ENCODE data around the gene DAAM2. TPM values are rescaled to one million over a fixed set of nuclear protein-coding genes. Genes with fewer than 3 reads are reported as not detected.
A peak's percentile ranks its signal among the peaks of the same experiment; 100 is the strongest.

Gene DAAM2
- total and polyA plus RNA-seq, 2 donors (not counting 3 experiments of a cell fraction or from before 2014, with no cell fraction given) = 0.42 to 0.44 TPM

DNA sequence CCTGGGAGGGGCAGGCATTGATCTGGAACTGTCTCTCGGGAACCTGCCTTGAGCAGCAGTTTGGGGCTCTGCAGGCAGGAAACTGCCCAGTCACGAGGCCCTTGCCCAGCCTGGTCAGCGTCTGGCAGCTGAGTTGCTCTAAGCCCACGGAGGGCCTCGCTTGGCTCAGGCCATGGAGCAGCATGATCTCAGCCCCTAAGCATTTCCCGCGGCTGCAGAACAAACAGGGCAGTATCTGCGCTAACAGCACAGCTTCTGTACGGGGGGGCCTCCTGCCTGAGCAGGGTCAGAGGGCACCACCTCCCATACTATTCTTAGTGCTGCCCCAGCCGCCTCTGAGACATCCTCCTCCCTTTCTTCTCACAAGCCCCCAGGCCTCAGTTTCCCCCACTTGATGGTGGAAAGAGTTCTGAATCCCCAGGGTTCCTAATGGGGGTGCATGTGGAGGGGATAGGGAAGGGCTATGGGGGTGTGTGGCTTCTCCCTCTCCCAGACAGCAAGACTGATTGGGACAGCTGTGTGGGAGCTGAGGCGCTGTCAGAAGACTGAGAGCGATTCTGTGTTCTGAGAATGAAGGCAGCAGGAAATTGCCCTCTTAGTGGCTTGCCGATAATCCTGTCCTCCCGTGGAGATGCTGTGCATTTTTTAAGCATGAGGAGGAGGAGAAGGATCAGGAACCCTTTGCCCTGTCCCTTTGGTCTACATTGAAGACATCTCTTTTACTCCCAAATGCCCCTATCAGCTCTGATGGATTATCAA, 95.7 kb downstream of the DAAM2 start:
- H3K36me3 ChIP-seq (ENCODE audit: control insufficient read depth in 2 of 2, extremely low read depth in 1 of 2, insufficient read depth in 2 of 2, low read length in 2 of 2) = no peaks in the 10 kb centered on the region
- H3K27ac ChIP-seq (ENCODE audit: insufficient read depth, low read depth, low read length) = peak overlapping the region; percentile 86
- H3K4me3 ChIP-seq (replicated peaks in 1 of 3; ENCODE audit: insufficient read depth in 1 of 3, low read depth in 1 of 3, low read length in 3 of 3) = no peak overlapping the region
- H2AFZ ChIP-seq (ENCODE audit: low read depth, low read length) = peak overlapping the region; percentile 72
- no TSS peak for BruUV-seq (replicated peaks)
- POLR2A ChIA-PET = interaction anchor here (0.9 kb wide), 1 partner anchor 462 kb away, joined by 4 read pairs; no protein-coding TSS in a partner anchor
- H3K9me1 ChIP-seq (replicated peaks; ENCODE audit: control insufficient read depth, extremely low read depth, insufficient read depth, low read length) = no peaks in the 10 kb centered on the region
- intact Hi-C loops (cut with micrococcal nuclease) = loop anchor here (1.0 to 10.0 kb wide), 4 partner anchors 23 to 1107 kb away; partner anchors contain the start of gene KIF6
- H3K9me3 ChIP-seq (replicated peaks; ENCODE audit: control insufficient read depth, insufficient read depth, low read length) = no peaks in the 10 kb centered on the region
- TF ChIP-seq, protein P1, sequence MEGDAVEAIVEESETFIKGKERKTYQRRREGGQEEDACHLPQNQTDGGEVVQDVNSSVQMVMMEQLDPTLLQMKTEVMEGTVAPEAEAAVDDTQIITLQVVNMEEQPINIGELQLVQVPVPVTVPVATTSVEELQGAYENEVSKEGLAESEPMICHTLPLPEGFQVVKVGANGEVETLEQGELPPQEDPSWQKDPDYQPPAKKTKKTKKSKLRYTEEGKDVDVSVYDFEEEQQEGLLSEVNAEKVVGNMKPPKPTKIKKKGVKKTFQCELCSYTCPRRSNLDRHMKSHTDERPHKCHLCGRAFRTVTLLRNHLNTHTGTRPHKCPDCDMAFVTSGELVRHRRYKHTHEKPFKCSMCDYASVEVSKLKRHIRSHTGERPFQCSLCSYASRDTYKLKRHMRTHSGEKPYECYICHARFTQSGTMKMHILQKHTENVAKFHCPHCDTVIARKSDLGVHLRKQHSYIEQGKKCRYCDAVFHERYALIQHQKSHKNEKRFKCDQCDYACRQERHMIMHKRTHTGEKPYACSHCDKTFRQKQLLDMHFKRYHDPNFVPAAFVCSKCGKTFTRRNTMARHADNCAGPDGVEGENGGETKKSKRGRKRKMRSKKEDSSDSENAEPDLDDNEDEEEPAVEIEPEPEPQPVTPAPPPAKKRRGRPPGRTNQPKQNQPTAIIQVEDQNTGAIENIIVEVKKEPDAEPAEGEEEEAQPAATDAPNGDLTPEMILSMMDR (IDR thresholded peaks at IDR 0.05; ENCODE audit: extremely low read depth in 1 of 2, insufficient read depth in 1 of 2, low read depth in 1 of 2, low read length in 2 of 2) = no peak
- TF ChIP-seq GATA2 (IDR thresholded peaks at IDR 0.05; ENCODE audit: insufficient read depth, insufficient read length, low read depth, low read length) (no peak), MYC (IDR thresholded peaks at IDR 0.05; ENCODE audit: low read depth, low read length) (peak; percentile 22), POLR2A (IDR thresholded peaks at IDR 0.05; ENCODE audit: low read depth, low read length) (peak; percentile 38), FOS (IDR thresholded peaks at IDR 0.05; ENCODE audit: borderline replicate concordance, insufficient read depth, low read length) (peak; percentile 68), POLR2AphosphoS5 (IDR thresholded peaks at IDR 0.05; ENCODE audit: insufficient read depth, low read depth, low read length) (peak; percentile 96), JUN (IDR thresholded peaks at IDR 0.05; ENCODE audit: borderline replicate concordance, insufficient read depth, insufficient read length, low read depth) (peak; percentile 72), EZH2 (IDR thresholded peaks at IDR 0.05; ENCODE audit: borderline replicate concordance, low read depth, low read length, severe bottlenecking) (no peak)
- TF ChIP-seq, protein P2, sequence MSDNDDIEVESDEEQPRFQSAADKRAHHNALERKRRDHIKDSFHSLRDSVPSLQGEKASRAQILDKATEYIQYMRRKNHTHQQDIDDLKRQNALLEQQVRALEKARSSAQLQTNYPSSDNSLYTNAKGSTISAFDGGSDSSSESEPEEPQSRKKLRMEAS (IDR thresholded peaks at IDR 0.05; ENCODE audit: insufficient read depth, insufficient read length) = peak; percentile 77
- dilution Hi-C loops (cut with MboI; ENCODE audit: extremely low pct_ligation_motif_present, low sequenced_read_pairs) = no loop called here
- H3K79me2 ChIP-seq (ENCODE audit: control insufficient read depth, insufficient read depth, low read length) = no peaks in the 10 kb centered on the region
- CTCF ChIA-PET = interaction anchor here (0.8 to 13.2 kb wide), 5 partner anchors 12 to 510 kb away, joined by 3 to 313 read pairs (median 3); no protein-coding TSS in a partner anchor
- FAIRE-seq = peak; percentile 95
- peak; percentile 96 for DNase-seq (ENCODE audit: low read depth, low spot score)
- peaks cover 25% of the 10 kb centered on the region for H3K4me1 ChIP-seq (ENCODE audit: control insufficient read depth, extremely low read depth, insufficient read depth, low read length)
- H3K4me2 ChIP-seq (ENCODE audit: insufficient read depth, low read length) = peak overlapping the region; percentile 16
- no peaks in the 10 kb centered on the region for H3K27me3 ChIP-seq (ENCODE audit: control insufficient read depth in 2 of 2, insufficient read depth in 2 of 2, low read length in 2 of 2)
- H4K20me1 ChIP-seq (replicated peaks; ENCODE audit: control insufficient read depth, extremely low read depth, insufficient read depth, low read length) = no peaks in the 10 kb centered on the region
- H3K9ac ChIP-seq (replicated peaks; ENCODE audit: extremely low read depth, insufficient read depth, low read length) = peak overlapping the region; percentile 40
